ENCODE results near the gene TSC22D1.

- TF ChIP-seq CTCF (IDR thresholded peaks at IDR 0.05): no peak
- TF ChIP-seq EZH2phosphoT487 (IDR thresholded peaks at IDR 0.05): no peak
Measured at GRCh38 chr13:44448875-44449274, 127.3 kb downstream of the TSC22D1 start.

Measured in neural progenitor cell (in vitro differentiated cells).